ENCODE measurements around the gene RGS7BP.

Gene RGS7BP

DNA sequence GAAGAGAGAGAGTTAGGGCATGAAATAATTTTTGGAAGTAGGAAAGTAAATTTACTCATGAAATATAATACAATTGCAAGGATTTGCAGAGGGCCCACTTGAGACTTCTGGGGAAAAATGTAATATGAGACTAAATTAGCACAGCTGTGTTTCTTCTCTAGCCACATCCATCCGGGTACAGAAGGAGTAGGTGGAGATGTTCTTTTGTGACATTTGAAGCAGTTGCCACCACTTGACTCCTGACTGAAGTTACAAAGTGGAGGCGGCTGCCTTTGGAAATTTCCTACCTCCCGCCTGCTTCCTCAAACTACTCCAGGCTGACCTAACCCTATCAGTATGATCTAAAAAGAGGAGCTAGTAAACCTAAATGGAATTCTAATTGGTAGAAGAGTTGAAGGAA lies 126.4 kb downstream of the RGS7BP start:
- Histone ChIP-seq H2AFZ (ENCODE audit: low read depth, low read length) (no peak overlapping the region), H3K27ac (ENCODE audit: low read length) (no peak overlapping the region), H3K79me2 (ENCODE audit: low read length) (no peaks in the 10 kb centered on the region), H3K4me1 (ENCODE audit: low read length) (no peaks in the 10 kb centered on the region), H3K4me3 (ENCODE audit: low read length) (no peak overlapping the region), H3K27me3 (ENCODE audit: low read depth, low read length) (peaks cover 9% of the 10 kb centered on the region; the same call in 1 of the 2 replicates), H3K9ac (ENCODE audit: low read length) (no peak overlapping the region), H3K4me2 (ENCODE audit: low read length) (no peak overlapping the region), H3K36me3 (replicated peaks; ENCODE audit: low read depth, low read length) (no peaks in the 10 kb centered on the region), H4K20me1 (ENCODE audit: insufficient read depth, low read length) (no peaks in the 10 kb centered on the region), H3K9me3 (ENCODE audit: insufficient read depth, low read length) (no peaks in the 10 kb centered on the region)
- TF ChIP-seq EZH2phosphoT487 (IDR thresholded peaks at IDR 0.05; ENCODE audit: low read depth) (no peak), CTCF (IDR thresholded peaks at IDR 0.05; ENCODE audit: low read depth, low read length) (no peak)

DNA sequence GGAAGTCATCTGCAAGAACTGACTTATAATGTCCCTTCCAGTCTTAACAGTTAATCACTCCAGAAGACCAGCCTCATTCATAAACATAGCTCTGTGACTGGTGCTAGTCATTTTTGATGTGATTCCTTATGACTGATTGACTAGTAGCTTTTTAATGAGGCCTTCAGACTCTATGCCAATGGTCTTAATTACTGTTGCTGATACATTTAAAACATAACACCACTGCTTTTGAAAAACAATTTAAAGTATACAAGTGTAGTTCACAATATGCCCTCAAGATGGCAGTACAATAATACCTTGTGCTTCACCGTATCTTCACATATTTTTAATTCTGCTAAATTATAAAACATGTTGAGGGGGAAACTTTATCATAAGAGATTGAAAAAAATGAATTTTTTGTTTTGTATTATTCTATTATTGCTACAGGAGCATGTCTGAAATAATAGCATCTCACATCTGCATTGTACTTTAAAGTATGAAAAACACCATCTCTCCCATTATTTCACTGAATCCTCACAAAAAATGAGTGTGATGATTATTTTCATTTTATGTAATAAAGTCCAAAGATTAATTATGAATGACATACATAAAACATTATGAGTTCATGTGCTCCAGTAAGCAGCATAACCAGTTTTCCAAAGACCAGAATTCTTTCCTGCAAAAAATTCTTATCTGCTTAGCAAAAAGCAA lies 129.3 kb downstream of the RGS7BP start:
- no peak overlapping the region for H2AFZ ChIP-seq (ENCODE audit: low read depth, low read length)
- H3K4me1 ChIP-seq (ENCODE audit: low read length) = no peaks in the 10 kb centered on the region
- TF ChIP-seq EZH2phosphoT487 (IDR thresholded peaks at IDR 0.05; ENCODE audit: low read depth) (no peak), CTCF (IDR thresholded peaks at IDR 0.05; ENCODE audit: low read depth, low read length) (peak; percentile 65)
- H3K9ac ChIP-seq (ENCODE audit: low read length) = no peak overlapping the region
- H3K4me3 ChIP-seq (ENCODE audit: low read length) = no peak overlapping the region
- peaks cover 9% of the 10 kb centered on the region; the same call in 1 of the 2 replicates for H3K27me3 ChIP-seq (ENCODE audit: low read depth, low read length)
- H3K79me2 ChIP-seq (ENCODE audit: low read length) = no peaks in the 10 kb centered on the region
- H4K20me1 ChIP-seq (ENCODE audit: insufficient read depth, low read length) = no peaks in the 10 kb centered on the region
- H3K4me2 ChIP-seq (ENCODE audit: low read length) = no peak overlapping the region
- H3K9me3 ChIP-seq (ENCODE audit: insufficient read depth, low read length) = no peaks in the 10 kb centered on the region
- H3K36me3 ChIP-seq (replicated peaks; ENCODE audit: low read depth, low read length) = no peaks in the 10 kb centered on the region
- no peak overlapping the region for H3K27ac ChIP-seq (ENCODE audit: low read length)

GRCh38 chr5:64637144-64637543 lies 131.3 kb downstream of the RGS7BP start:
- TF ChIP-seq CTCF (IDR thresholded peaks at IDR 0.05; ENCODE audit: low read depth, low read length) (no peak), EZH2phosphoT487 (IDR thresholded peaks at IDR 0.05; ENCODE audit: low read depth) (no peak)
- Histone ChIP-seq H3K27me3 (ENCODE audit: low read depth, low read length) (peaks cover 3% of the 10 kb centered on the region; the same call in 1 of the 2 replicates), H3K79me2 (ENCODE audit: low read length) (no peaks in the 10 kb centered on the region), H3K9me3 (ENCODE audit: insufficient read depth, low read length) (no peaks in the 10 kb centered on the region), H3K4me2 (ENCODE audit: low read length) (no peak overlapping the region), H4K20me1 (ENCODE audit: insufficient read depth, low read length) (no peaks in the 10 kb centered on the region), H3K27ac (ENCODE audit: low read length) (no peak overlapping the region), H2AFZ (ENCODE audit: low read depth, low read length) (no peak overlapping the region), H3K4me1 (ENCODE audit: low read length) (no peaks in the 10 kb centered on the region), H3K36me3 (replicated peaks; ENCODE audit: low read depth, low read length) (no peaks in the 10 kb centered on the region), H3K4me3 (ENCODE audit: low read length) (no peak overlapping the region), H3K9ac (ENCODE audit: low read length) (no peak overlapping the region)

DNA sequence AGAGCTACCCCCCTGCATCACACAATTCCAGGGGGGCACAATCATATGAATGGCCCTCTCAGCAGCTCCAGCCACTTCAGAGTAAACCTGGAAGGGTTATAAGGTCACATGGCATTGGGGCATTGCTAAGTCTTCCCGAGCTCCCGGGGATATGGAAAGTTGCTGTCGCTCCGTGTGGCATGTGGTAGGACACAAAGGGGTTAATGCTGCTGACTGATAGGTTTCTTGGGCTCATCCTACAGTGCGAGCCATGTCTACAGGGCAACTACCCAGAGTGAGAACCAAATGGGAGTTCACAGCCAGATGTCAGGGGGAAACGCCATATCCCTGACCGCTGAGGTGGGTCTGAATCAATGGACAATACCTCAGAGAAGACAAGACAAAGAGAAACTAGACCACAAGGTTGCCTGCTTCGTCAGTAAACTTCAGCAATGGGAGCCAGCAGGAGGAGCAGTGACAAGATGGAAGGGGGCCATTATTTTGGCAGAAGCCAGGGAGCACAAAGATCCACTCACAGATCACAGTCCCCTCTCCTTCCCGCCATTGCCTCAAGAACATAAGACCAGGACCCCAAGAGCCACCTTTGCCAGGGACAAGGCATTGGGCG lies 132.1 kb downstream of the RGS7BP start:
- H3K27ac ChIP-seq (ENCODE audit: low read length) = no peak overlapping the region
- H2AFZ ChIP-seq (ENCODE audit: low read depth, low read length) = no peak overlapping the region
- no peak overlapping the region for H3K9ac ChIP-seq (ENCODE audit: low read length)
- H3K36me3 ChIP-seq (replicated peaks; ENCODE audit: low read depth, low read length) = no peaks in the 10 kb centered on the region
- H3K27me3 ChIP-seq (ENCODE audit: low read depth, low read length) = no peaks in the 10 kb centered on the region
- no peak overlapping the region for H3K4me2 ChIP-seq (ENCODE audit: low read length)
- H3K9me3 ChIP-seq (ENCODE audit: insufficient read depth, low read length) = no peaks in the 10 kb centered on the region
- no peaks in the 10 kb centered on the region for H3K79me2 ChIP-seq (ENCODE audit: low read length)
- H4K20me1 ChIP-seq (ENCODE audit: insufficient read depth, low read length) = no peaks in the 10 kb centered on the region
- no peak overlapping the region for H3K4me3 ChIP-seq (ENCODE audit: low read length)
- no peaks in the 10 kb centered on the region for H3K4me1 ChIP-seq (ENCODE audit: low read length)
- no peak for TF ChIP-seq EZH2phosphoT487 (IDR thresholded peaks at IDR 0.05; ENCODE audit: low read depth)
- no peak for TF ChIP-seq CTCF (IDR thresholded peaks at IDR 0.05; ENCODE audit: low read depth, low read length)

Measured in OCI-LY3 (cell line).